MM.1S (cell line): Measurements from ENCODE around the gene FOXP1.

Experiments used
- EZH2phosphoT487 ChIP-seq: fragments of 300-600 bp; sonication (generic); IDR thresholded peaks from 2 replicates; pipeline ENCODE4 v1.6.1; 2018; ENCODE audit warnings: antibody characterized with exemption, low read length
- TF ChIP-seq, protein P1 (sequence below): fragments of 300-600 bp; sonication (generic); IDR thresholded peaks from 2 replicates; pipeline ENCODE4 v1.5.1; 2016; ENCODE audit warnings: antibody characterized with exemption, low read length, mixed read lengths

DNA sequence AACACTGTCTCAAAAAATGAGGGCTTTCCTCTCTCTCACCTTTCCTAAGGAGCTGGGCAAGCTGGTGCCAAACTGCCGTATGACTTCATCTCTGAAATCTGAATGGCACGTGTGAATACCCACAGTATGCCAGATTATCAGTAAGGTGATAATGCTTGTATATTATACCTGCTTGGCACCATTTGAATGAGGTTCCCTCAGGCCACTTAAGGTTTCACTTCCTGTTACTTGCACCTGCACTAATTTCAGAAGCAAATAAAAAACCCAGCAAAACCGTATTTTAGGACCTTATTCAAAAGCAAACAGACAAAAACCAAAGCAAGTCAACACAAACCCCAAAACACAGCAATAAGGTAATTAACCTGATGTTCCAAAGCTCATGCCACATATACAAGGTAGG, 19.7 kb downstream of the FOXP1 start:
- no peak for TF ChIP-seq EZH2phosphoT487
- TF ChIP-seq, protein P1, sequence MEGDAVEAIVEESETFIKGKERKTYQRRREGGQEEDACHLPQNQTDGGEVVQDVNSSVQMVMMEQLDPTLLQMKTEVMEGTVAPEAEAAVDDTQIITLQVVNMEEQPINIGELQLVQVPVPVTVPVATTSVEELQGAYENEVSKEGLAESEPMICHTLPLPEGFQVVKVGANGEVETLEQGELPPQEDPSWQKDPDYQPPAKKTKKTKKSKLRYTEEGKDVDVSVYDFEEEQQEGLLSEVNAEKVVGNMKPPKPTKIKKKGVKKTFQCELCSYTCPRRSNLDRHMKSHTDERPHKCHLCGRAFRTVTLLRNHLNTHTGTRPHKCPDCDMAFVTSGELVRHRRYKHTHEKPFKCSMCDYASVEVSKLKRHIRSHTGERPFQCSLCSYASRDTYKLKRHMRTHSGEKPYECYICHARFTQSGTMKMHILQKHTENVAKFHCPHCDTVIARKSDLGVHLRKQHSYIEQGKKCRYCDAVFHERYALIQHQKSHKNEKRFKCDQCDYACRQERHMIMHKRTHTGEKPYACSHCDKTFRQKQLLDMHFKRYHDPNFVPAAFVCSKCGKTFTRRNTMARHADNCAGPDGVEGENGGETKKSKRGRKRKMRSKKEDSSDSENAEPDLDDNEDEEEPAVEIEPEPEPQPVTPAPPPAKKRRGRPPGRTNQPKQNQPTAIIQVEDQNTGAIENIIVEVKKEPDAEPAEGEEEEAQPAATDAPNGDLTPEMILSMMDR = no peak
